GM19238 (cell line): Measurements from ENCODE around the gene FTL.
A peak's percentile ranks its signal among the peaks of the same experiment; 100 is the strongest.

Experiments
- DNase-seq: peaks from one replicate; pipeline ENCODE4 v3.0.0; 2011; ENCODE audit warnings: low spot score; ENCODE audit not compliant: insufficient read length

Gene FTL

DNA sequence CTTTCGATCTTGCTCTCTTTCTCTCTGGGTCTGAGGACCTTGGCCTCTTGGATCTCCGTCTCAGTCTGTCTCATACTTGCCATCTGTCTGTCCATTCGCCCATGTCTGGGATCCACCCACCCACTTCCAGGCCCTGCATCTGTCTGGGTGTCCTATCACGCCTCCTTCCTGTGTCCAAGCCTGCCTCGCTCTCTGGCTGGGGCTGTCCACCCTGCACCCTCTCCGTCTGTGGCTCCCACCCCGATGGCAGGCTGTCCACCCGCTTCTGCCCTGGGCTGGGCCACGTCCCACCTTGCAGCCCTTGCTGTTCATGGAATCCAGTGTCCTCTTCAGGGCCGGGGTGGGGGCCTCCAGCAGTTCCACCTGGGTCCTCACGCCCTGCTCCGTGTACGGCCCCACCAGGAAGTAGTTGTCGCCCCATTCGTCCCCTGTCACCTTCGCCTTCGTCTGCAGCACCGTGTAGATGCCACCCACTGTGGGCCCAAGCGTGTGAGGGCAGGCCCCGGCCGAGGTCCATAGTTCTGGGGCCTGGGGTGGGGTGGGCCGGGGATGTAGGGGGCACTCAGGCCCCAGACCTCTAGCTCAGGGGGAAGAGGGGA, 26.0 kb downstream of the FTL start:
- DNase-seq = no peak

DNA sequence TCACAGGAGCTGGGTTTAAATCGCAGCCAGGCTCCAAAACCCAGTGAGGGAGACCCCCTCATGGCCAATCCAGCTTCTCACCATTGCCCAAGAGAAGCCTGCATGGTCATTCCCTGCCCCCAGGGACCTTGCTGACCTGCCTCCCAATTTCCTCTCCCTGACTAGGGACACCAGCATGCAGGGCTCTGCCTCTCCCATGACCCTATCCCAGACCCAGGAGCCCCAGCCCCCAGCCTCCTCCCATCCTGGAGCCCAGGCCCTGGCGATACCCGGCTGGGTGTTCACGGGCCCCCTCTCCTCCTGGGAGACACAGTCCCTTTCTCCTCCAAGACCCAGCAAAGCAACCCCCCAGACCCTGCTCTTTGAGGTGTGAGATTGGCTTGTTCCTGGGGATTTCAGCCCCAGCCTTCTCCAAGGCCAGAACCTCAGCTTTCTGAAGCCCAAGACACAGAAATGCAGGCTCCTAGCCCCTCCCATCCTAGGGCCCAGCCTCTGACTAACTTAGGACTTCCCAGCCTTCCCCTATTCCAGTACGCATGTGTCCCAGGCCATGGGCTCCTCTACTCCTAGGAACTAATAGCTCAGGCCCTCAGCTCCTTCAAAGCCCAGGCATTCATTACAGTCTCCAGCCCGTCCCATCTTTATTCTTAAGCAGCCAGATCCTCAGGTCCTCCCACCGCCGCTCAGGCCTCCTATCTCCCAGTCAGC, 26.9 kb downstream of the FTL start:
- no peak for DNase-seq

DNA sequence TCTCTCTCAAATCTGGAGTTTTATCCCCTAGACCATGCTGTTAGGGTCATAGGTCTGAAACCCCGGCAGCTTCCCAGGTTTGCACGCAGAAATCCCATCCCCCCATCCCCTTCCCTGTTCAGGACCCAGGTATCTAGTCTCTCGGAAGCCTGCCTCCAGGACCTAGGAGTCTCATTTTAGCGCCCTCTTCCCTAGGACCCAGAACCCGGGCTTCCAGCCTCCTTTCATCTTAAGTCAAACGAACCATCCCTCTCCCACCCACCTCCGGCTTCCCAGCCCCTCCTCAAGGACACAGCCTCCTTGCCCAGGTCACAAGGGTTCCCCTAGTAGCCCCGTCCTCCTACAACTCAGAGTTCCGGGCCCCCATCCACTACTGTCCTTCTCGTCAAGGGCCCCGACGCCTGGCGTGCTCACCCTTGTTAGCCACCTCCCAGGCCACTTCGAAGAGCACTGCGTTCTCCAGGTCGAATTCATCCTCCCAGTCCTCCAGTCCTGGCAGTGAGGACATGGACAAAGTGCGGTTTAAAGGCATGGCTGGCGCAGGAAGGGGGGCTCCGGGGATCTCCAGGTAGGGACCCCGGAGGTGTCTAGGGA, 27.6 kb downstream of the FTL start:
- DNase-seq = no peak

DNA sequence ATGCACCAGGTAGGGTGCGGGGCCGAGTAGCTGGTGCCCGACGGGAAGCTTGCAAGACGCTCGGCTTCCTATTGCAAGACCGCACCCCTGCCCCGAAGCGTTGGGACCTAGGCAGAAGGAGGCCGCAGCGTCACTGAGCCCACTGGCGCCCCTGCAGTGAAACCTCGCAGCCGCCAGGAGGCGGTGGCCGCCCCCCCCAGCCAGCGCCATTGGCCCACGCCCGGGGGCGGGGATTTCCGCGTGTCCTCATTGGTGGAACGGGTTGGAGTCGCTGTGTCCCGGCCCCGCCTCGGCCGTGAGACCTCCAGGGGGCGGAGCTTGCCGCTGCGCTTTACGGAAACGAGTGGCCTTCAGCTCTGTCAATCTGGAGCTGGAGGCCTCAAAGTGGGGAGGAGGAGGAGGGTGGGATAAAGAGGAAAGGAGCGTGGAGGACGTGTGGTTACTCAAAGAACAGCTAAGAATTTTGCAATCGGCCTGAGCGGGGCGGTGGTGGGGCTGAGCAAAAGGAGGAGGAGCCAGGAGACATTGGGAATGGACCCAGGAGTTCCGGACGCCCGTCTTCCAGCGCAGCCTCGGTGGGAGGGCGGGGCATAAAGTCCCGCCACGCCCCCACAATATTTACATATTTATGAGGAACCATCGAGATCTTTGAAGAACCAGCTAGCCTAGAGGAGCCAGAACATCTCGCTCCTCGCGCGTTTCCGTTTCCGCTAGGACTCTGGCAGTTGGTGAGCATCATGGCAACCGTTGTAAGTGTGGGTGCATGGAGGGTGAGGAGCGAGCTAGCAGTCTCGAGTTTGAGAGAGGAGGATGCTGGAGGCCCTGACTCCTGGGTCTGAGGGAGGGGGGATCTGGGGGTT, 28.3 kb downstream of the FTL start, which contains the start of the genes GYS1 and RUVBL2:
TSS of gene GYS1 (minus strand) at position 135 of the 860 bp plus-strand sequence. CDS start 197 bp downstream, outside the sequence.
TSS of gene RUVBL2 (plus strand) at position 713 of the 860 bp plus-strand sequence. CDS start at position 738, 25 bp downstream.
- DNase-seq = peak; percentile 98

DNA sequence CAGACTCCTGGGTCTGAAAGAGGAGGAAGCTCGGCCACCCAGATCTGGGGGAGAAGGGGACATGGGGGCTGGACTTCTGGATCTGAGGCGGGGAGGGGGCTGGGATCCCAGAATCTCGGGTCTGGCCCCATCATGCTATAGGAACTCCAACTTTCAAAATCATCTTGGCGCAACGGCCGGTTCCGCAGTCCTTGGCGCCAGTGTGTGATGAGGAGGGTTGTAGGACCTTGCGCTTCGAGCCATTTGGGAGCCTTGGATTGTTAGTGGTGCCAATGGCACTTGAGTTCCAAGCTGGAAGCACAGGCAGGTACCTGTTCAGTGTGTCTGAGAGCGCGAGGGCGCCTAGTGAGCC, 28.9 kb downstream of the FTL start:
- no peak for DNase-seq

DNA sequence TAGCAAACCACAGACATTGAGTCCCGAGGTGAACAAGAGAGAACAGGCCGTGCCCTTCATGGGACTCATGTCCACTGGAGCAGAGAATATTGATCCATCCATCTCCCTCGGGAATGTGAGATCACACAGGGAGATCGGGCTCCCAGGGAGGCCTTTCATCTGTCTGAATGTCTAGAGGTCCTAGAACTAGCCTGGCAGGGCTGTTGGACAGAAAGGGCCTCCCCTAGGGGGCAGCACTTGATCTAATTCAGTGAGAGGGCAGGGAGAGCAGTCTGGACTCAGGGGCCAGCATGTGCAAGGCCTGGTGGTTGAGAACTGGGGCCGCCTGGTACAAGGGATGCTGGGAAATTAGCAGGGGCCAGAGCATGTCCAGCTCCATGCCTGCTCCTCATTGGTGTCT, 32.9 kb downstream of the FTL start:
- no peak for DNase-seq

DNA sequence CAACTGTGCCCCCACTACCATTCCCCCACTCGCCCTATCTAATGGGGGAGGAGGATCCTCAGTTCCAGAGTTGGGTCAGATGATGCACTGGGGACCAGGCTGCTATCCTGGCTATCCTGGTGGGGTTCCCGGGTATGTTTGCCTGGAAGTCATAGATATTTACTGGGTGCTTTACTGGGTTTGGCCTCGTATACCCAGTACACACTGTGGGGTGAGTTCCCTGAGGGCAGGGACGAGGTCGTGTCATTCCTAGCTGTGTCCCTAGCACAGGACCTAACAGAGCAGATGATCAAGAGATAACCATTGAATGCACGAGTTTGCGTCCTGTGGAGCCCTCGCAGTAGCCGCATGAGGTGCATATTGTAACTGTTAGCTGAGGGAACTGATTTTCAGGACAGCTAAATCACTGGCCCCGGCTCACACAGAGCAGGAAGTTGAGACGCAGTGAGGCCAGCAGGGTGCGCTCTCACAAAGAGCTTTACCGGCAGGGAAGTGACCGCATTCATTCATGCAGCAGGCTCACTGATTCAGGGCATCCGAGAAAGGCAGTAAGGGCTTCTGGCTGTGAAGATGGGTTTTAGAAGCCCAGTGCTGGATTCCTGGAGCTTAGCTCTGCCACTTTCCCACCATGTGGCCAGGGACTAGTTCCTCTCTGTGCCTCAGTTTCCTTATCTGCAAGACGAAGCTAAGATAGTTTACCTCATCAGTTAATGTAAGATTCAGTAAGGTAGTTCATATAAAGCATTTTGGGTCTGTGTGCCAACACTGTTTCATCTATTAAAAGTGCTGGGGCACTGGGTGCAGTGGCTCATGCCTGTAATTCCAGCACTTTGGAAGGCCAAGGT, 34.6 kb downstream of the FTL start:
- DNase-seq = no peak

DNA sequence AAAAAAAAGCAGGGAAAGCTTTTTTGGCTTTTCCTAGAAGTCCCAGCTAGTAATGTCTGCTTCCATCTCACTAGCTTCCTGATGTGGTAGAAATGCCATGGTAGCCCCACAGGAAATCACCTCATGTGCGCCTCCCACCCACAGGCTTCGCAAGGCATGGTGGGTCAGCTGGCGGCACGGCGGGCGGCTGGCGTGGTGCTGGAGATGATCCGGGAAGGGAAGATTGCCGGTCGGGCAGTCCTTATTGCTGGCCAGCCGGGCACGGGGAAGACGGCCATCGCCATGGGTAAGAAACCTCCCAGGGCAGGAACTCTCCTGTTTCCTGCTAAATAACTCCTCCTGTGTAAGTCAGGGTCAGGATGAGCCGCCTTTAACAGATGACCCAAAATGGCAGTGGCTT, 39.0 kb downstream of the FTL start:
- DNase-seq = no peak

DNA sequence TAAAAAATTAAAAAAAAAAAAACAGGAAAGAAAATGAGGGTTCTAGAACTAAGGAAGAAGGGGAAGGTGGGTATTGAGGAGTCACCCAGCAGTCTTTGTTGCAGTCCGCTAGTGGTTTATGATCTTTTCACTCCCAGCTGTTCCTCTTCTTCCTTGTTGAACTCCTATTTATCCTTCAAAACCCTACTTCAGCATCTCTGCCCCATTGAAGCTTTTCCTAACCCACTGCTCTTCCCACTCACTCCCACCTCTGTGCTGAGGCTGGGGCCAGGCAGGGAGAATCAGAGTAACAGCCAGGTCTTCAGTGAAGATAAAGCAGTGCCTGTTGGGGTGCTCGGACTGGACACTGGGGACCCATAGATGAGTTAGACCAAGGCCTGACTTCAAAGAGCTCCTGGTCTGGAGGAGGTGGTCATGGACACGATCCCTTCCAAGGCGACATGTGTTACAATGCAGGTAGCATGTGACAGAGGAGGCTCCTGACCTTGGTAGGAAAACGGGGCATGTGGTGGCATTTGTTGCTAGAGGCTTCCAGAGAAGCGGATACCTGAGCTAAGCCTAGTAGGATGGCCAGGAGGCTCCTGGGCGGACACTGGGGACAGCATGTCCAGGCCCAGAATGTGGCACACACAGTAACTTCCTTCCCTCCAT, 40.0 kb downstream of the FTL start:
- DNase-seq = no peak

DNA sequence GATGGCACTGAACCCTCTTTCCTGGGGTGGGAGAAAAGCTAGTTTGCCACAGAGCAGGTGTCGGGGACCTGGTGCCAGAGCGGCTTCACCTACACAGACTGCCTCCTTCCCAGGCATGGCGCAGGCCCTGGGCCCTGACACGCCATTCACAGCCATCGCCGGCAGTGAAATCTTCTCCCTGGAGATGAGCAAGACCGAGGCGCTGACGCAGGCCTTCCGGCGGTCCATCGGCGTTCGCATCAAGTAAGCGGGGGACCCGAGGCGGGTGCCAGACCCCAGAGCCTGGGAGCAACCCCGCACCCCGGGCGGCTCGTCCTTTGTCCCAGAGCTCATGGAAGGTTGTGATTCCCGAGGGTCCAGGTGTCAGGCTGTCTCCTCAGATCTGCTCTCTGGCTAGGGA, 41.8 kb downstream of the FTL start:
- DNase-seq = no peak

DNA sequence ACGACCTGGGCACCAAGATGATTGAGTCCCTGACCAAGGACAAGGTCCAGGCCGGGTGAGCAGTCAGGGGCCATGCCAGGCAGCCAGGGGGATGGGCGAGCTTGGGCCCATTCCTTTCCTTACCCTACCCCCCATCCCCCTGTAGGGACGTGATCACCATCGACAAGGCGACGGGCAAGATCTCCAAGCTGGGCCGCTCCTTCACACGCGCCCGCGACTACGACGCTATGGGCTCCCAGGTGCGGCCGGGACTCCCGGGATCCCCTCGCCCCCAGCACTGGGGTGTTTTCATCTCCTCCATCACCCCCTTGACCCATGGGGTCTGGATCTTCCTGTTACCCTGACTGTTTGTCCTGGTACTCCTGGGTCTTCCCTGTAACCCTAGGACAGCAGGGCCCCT, 44.7 kb downstream of the FTL start:
- no peak for DNase-seq

DNA sequence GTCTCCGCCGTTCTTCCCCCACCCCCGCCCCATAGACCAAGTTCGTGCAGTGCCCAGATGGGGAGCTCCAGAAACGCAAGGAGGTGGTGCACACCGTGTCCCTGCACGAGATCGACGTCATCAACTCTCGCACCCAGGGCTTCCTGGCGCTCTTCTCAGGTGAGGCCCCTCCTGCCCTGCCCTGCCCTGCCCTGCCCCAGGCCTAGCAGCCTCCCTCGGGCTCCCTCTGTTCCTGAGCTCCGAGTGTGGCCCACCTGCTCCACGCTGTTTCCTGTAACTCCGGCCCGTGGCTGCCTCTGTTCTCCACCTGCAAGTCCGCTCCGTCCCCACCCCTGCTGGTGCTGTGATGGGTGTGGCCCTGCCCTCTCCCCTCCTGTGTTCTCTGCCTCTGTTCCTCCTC, 45.3 kb downstream of the FTL start:
- DNase-seq = no peak

DNA sequence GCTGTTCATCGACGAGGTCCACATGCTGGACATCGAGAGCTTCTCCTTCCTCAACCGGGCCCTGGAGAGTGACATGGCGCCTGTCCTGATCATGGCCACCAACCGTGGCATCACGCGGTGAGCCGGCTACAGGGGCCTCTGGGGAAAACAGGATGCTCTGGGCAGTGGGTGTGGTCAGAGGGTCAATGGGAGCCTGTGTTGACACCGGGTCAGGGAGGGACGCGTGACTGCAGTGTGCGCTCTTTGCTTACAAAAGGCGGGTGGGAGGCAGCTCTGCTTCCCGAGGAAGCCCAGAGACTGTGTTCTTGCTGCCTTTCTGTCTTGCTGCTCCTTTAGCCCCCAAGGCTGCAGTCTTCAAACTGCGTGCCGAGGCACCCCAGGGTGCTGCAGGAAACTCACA, 46.1 kb downstream of the FTL start:
- DNase-seq = no peak

DNA sequence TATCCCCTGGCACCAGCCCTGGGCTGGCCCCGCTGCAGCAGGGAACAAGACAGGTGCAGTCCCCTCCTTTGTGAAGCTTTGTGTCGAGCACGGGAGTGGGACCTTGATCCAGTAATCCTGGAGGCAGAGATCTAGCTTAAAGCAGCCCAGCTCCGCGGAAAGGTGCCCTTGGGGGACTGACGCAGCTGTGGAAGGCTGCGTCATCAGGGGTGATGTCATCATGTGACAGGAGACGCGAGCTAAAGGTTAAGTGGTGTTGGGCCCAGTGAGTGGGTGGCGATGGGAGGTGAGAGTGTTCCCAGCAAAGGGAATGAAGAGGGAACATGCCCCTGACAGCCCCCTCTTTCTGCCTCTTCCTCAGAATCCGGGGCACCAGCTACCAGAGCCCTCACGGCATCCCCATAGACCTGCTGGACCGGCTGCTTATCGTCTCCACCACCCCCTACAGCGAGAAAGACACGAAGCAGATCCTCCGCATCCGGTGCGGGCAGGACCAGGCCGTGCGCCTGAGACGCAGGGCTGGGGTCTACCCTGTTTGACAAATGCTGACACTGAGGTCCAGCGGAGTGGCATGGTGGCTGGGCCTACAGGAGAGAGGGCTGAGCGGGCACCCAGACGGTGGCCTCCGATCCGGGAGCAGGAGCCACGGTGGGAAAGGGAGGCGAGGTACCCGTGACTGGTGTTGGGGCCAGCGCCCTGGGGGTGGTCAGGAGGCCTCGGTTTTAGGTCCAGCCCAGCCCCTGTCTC, 49.2 kb downstream of the FTL start:
- no peak for DNase-seq

DNA sequence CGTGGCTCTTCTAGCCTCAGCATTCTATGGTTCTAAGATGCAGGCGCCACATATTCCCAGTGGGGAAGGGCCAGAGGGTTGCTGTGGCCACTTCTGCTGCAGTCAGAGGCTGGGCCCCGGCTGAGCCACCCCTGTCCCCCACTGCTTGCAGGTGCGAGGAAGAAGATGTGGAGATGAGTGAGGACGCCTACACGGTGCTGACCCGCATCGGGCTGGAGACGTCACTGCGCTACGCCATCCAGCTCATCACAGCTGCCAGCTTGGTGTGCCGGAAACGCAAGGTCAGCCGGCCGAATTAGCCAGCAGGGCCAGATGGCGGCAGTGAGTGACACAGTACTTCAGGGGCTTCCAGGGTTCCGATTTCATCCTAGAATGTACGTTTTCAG, 49.8 kb downstream of the FTL start:
- DNase-seq = no peak

DNA sequence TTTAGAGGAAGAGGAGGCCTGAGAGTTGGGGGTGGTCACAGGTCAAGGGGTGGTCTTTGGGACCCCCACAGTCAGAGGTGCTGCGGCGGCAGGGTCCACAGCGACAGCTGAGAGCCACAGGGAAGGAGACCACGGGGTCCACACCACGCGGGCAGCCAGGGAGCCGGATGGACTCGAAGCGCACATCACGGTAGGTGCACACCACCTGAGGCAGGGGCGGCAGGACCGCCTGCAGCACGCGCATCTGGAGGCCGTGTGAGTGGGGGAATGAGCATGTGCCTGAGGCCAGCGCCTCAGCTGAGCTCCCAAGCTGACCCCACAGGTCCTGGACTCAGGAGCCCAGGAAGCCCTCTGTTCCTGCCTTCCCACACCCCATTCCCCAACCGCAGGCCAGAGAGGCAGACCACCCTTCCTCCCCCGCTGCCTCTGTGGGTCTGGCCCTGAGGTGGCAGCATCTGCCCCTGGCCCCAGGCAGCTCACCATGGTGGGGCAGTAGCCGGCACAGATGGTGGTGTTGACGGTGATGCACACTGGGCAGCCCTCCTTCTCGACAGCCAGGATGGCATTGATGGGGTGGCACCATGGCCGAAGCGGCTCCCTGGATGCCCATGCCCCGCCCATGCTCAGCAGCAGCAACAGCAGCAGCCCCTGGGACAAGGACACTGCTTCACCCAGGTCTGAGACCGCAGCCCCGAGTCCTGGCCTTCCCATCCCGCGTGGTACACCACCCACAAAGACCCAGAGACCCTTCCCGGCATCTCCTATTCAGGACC, 51.1 kb downstream of the FTL start:
- no peak for DNase-seq
